ENCODE results near the gene NOX4. TPM values are rescaled to one million over a fixed set of nuclear protein-coding genes. Genes with fewer than 3 reads are reported as not detected.
"Not testable (repeated sequence)": the region's sequence is repeated elsewhere in the genome, so short reads cannot be mapped to it uniquely, and the experiment has no call there.

Gene NOX4
- total and polyA plus RNA-seq, 10 of the 15 experiments (the other 5 are each of a cell fraction or from before 2014, with no cell fraction given) = not detected

DNA sequence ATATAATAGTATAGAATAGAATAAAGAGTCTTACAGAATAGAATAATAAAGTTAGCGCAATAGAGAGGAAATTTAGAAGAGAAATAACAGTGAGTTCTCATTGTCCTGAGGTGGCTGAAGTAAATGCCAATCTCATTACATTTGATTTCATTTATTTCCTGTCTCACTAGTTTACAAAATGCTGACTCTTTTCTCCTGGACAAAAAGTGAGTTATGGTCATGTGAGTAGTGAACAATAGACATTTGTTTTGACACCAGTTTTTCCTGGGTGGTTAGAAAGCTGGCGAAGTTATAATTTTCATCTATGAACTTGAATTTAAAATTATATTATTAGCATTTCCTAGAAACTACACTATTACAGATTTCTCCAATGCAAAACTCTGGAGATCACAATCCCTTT, 169.8 kb downstream of the NOX4 start (continued):
- TF ChIP-seq SP1 (IDR thresholded peaks at IDR 0.05; ENCODE audit: low read depth, low read length) (no peak), KAT2A (conservative IDR thresholded peaks at IDR 0.05; ENCODE audit: control insufficient read depth, low read depth, low read length) (no peak), IRF4 (IDR thresholded peaks at IDR 0.05; ENCODE audit: low read depth, low read length) (no peak), BACH1 (IDR thresholded peaks at IDR 0.05; ENCODE audit: borderline replicate concordance) (no peak), SREBF2 (IDR thresholded peaks at IDR 0.05; ENCODE audit: low read length) (no peak)

- H3K4me2 ChIP-seq (ENCODE audit: control insufficient read depth, insufficient read depth); H3K36me3 ChIP-seq (ENCODE audit: control insufficient read depth in 2 of 2, insufficient read depth in 2 of 2, low read length in 1 of 2); H3K27ac ChIP-seq (ENCODE audit: control insufficient read depth, insufficient read depth); H2AFZ ChIP-seq (ENCODE audit: control insufficient read depth, low read depth, low read length); POLR2A ChIA-PET; RAD21 ChIA-PET (ENCODE audit: unreplicated experiment); DNase-seq (ENCODE audit: low read depth, low spot score); BruUV-seq (replicated peaks); H3K4me1 ChIP-seq (ENCODE audit: control insufficient read depth, insufficient read depth, low read length); intact Hi-C loops (cut with micrococcal nuclease; ENCODE audit: unreplicated experiment); H3K27me3 ChIP-seq (replicated peaks in 1 of 2; ENCODE audit: control insufficient read depth in 2 of 2, insufficient read depth in 2 of 2, low read length in 1 of 2); SMC1A ChIA-PET (ENCODE audit: uncharacterized antibody, unreplicated experiment); H3K4me3 ChIP-seq; FAIRE-seq; H4K20me1 ChIP-seq (ENCODE audit: control insufficient read depth, insufficient read depth); CTCF ChIA-PET; H3K9me3 ChIP-seq (replicated peaks; ENCODE audit: control insufficient read depth, insufficient read depth, low read length); in situ Hi-C loops (cut with MboI); H3K79me2 ChIP-seq (ENCODE audit: control insufficient read depth, insufficient read depth, low read length); H3K9ac ChIP-seq (ENCODE audit: control insufficient read depth, insufficient read depth, low read length); ATAC-seq: not testable (repeated sequence)
- WGBS (ENCODE audit: insufficient coverage, insufficient replicate concordance, low lambda C conversion rate, missing lambda C conversion rate) = 5% methylated on average over 3 of the region's 3 CpGs
Measured at GRCh38 chr11:89310607-89311006, 180.6 kb downstream of the NOX4 start.

DNA sequence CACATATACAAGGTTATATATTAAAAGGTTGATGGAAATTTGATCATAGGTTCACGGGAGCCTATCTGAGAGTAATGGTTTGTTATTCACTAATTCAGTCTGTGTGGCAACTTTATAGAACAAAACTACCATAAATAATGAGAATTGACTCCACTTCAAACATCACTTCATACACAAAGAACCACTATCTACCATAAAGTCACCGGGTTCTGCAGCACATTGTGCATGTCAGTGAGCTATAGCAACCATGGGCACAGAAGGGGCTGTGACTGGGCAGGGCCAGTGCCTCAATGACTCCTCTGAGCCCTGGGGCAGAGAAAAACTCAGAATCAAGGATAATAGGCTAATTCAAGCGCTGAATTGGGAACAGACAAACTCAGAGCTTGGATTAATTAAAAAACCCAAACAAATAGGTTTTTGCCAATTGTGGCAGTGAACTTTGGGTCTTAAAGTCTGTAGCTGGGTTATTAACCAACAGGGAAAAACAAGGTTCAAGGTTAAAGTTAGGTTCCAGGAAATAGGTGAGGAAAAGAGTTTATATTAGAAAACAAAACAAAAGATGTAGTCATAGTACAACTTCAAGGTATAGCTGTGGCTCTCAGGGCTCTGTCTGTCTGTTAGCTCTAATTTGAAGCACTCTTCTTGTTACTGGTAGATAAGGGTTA, 181.7 kb downstream of the NOX4 start:
- H3K27ac ChIP-seq (ENCODE audit: control insufficient read depth, insufficient read depth); FAIRE-seq; H3K79me2 ChIP-seq (ENCODE audit: control insufficient read depth, insufficient read depth, low read length); H3K27me3 ChIP-seq (replicated peaks in 1 of 2; ENCODE audit: control insufficient read depth in 2 of 2, insufficient read depth in 2 of 2, low read length in 1 of 2); SMC1A ChIA-PET (ENCODE audit: uncharacterized antibody, unreplicated experiment); H2AFZ ChIP-seq (ENCODE audit: control insufficient read depth, low read depth, low read length); ATAC-seq; CTCF ChIA-PET; POLR2A ChIA-PET; DNase-seq (ENCODE audit: low read depth, low spot score); intact Hi-C loops (cut with micrococcal nuclease; ENCODE audit: unreplicated experiment); H3K4me3 ChIP-seq; H3K4me2 ChIP-seq (ENCODE audit: control insufficient read depth, insufficient read depth); H3K36me3 ChIP-seq (ENCODE audit: control insufficient read depth in 2 of 2, insufficient read depth in 2 of 2, low read length in 1 of 2); H3K4me1 ChIP-seq (ENCODE audit: control insufficient read depth, insufficient read depth, low read length); H4K20me1 ChIP-seq (ENCODE audit: control insufficient read depth, insufficient read depth); BruUV-seq (replicated peaks); in situ Hi-C loops (cut with MboI); H3K9me3 ChIP-seq (replicated peaks; ENCODE audit: control insufficient read depth, insufficient read depth, low read length); H3K9ac ChIP-seq (ENCODE audit: control insufficient read depth, insufficient read depth, low read length); RAD21 ChIA-PET (ENCODE audit: unreplicated experiment): not testable (repeated sequence)
- 0% methylated on average over 3 of the region's 3 CpGs for WGBS (ENCODE audit: insufficient coverage, insufficient replicate concordance, low lambda C conversion rate, missing lambda C conversion rate)

DNA sequence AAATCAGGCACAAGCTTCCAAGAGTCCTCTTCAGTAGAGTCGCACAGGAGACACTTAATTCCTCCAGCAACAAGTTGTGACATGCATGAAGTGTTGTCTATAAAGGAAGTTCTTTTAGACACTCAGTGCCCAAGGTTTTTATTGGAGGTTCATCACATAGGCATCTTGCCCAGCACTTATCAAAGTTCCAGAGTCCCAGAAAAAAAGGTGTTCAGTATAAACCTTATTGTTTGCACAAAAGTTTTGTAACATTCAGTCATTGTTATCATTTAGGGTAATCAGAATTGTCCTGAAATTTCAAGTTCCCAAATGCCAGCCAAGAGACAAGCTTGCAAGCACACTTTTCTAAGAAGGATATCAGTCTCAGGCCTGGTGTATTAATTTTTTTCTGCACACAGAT, 182.9 kb downstream of the NOX4 start:
- H3K27ac ChIP-seq (ENCODE audit: control insufficient read depth, insufficient read depth); POLR2A ChIA-PET; H3K4me2 ChIP-seq (ENCODE audit: control insufficient read depth, insufficient read depth); H3K4me1 ChIP-seq (ENCODE audit: control insufficient read depth, insufficient read depth, low read length); FAIRE-seq; DNase-seq (ENCODE audit: low read depth, low spot score); CTCF ChIA-PET; intact Hi-C loops (cut with micrococcal nuclease; ENCODE audit: unreplicated experiment); RAD21 ChIA-PET (ENCODE audit: unreplicated experiment); H3K79me2 ChIP-seq (ENCODE audit: control insufficient read depth, insufficient read depth, low read length); H4K20me1 ChIP-seq (ENCODE audit: control insufficient read depth, insufficient read depth); in situ Hi-C loops (cut with MboI); H3K9me3 ChIP-seq (replicated peaks; ENCODE audit: control insufficient read depth, insufficient read depth, low read length); BruUV-seq (replicated peaks); SMC1A ChIA-PET (ENCODE audit: uncharacterized antibody, unreplicated experiment); H2AFZ ChIP-seq (ENCODE audit: control insufficient read depth, low read depth, low read length); H3K9ac ChIP-seq (ENCODE audit: control insufficient read depth, insufficient read depth, low read length); H3K4me3 ChIP-seq; H3K36me3 ChIP-seq (ENCODE audit: control insufficient read depth in 2 of 2, insufficient read depth in 2 of 2, low read length in 1 of 2); ATAC-seq; H3K27me3 ChIP-seq (replicated peaks in 1 of 2; ENCODE audit: control insufficient read depth in 2 of 2, insufficient read depth in 2 of 2, low read length in 1 of 2): not testable (repeated sequence)
- WGBS (ENCODE audit: insufficient coverage, insufficient replicate concordance, low lambda C conversion rate, missing lambda C conversion rate) = 0% methylated on average over 1 of the region's 1 CpG

All from GM12878 (cell line).